ENCODE measurements around the gene DYNLT4.

GRCh38 chr1:44788120-44788860 lies 18.9 kb downstream of the DYNLT4 start, which contains the start of gene BEST4:
- TF ChIP-seq CTCF (IDR thresholded peaks at IDR 0.05; ENCODE audit: low read depth, low read length) (no peak), POLR2A (IDR thresholded peaks at IDR 0.05; ENCODE audit: extremely low read depth, insufficient read length) (no peak), MAX (IDR thresholded peaks at IDR 0.05; ENCODE audit: low read depth, low read length) (no peak)

Measured in NB4 (cell line).